Measurements from ENCODE around the gene ATOSB. TPM values are rescaled to one million over a fixed set of nuclear protein-coding genes. Genes with fewer than 3 reads are reported as not detected.

Gene ATOSB
- total RNA-seq, 4 donors from 2014 or later: 16.7 to 27.9 (median 19.4) TPM

DNA sequence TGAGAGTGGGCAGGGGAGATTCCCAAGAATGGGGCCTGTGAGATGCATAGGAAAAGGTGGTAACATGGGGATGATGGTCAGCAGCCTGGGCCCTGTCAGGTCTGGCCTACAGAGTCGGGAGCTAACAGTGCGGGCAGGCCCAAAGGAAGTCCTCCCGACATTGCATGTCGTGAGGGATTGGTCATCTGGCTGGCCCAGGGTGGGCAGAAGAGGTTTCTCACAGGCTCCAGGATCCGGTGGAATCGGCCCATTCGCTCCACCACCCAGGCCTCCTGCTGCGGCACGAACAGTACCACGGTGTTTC lies 13.2 kb downstream of the ATOSB start:
- no peak for DNase-seq (ENCODE audit: low spot score in 2 of 2)
- TF ChIP-seq, protein P1, sequence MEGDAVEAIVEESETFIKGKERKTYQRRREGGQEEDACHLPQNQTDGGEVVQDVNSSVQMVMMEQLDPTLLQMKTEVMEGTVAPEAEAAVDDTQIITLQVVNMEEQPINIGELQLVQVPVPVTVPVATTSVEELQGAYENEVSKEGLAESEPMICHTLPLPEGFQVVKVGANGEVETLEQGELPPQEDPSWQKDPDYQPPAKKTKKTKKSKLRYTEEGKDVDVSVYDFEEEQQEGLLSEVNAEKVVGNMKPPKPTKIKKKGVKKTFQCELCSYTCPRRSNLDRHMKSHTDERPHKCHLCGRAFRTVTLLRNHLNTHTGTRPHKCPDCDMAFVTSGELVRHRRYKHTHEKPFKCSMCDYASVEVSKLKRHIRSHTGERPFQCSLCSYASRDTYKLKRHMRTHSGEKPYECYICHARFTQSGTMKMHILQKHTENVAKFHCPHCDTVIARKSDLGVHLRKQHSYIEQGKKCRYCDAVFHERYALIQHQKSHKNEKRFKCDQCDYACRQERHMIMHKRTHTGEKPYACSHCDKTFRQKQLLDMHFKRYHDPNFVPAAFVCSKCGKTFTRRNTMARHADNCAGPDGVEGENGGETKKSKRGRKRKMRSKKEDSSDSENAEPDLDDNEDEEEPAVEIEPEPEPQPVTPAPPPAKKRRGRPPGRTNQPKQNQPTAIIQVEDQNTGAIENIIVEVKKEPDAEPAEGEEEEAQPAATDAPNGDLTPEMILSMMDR (IDR thresholded peaks at IDR 0.05): no peak
- no peak for TF ChIP-seq POLR2A (IDR thresholded peaks at IDR 0.05)
- 4 to 5% methylated on average over 10 of the region's 10 CpGs for WGBS, 2 donors
- intact Hi-C loops (cut with DNase I; ENCODE audit: low total_unique reads): no loop called here
- peak overlapping the region; percentile 37 for H3K4me3 ChIP-seq (ENCODE audit: low read depth, poor library complexity, severe bottlenecking)

DNA sequence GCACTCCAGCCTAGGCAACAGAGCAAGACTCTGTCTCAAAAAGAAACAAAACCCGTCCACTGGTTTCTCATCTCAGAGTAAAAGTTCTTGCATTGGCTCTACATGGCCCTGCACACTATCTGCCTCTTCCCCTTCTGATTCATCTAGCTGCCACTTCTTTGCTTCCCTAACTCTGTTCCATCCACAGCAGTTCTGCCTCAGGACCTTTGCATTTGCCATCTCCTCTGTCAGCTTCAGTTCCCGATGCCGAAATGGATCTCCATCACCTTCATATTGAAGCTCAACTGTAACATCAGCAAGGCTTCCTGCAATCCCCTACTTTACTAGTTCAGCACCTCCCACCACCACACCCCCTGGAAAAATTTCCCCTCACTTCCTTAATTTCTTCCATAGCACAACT lies 18.1 kb downstream of the ATOSB start:
- no peak overlapping the region for H3K4me3 ChIP-seq (ENCODE audit: low read depth, poor library complexity, severe bottlenecking)
- no peak for TF ChIP-seq POLR2A (IDR thresholded peaks at IDR 0.05)
- TF ChIP-seq, protein P1 (IDR thresholded peaks at IDR 0.05): no peak
- no peak for DNase-seq (ENCODE audit: low spot score in 2 of 2)
- intact Hi-C loops (cut with DNase I; ENCODE audit: low total_unique reads): no loop called here
- WGBS, 2 donors: 89 to 93% methylated on average over 3 of the region's 3 CpGs

DNA sequence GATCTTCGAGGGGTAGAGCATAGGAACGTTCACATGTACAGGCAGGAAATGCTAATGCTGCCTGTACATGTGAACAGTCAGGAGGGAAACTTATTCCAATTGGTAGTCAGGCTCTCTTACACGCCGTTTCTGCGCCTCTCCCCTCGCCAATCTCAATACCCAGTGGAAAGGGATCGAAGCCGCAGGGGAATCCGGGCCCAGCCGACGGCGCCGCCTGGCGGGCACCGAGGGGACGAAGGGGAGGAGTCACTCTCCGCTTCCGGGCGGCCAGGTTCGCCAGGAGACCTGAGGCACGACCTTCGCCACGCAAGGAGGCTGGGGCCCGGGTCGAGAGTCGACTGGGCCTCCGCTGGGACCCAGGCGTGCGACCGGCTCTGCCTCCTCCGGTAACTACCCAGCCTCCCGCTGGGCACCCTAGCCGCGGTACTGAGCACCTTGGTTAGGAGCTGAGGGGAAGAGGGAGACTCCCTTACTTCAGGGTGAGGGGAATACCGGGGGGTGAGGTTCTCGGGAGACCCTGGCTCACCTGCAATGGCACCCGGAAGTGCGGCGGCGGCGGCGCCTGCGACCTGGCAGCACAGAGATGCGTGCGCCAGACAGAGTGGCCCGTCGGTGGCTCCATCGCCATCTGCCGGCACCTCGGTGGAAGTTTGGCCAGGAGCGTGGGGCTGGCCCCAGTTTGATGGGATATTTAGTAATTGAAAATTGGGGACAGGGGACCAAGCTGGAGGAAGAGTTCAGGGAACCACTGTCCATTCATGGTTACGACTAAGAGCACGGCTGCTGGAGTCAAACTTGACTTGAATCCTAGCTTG lies 19.4 kb downstream of the ATOSB start, which contains the start of gene PIGO:
PIGO (minus strand) TSS at position 557 of the 815 bp plus-strand sequence. CDS start 1,026 bp downstream, outside the sequence.
- TF ChIP-seq, protein P1 (IDR thresholded peaks at IDR 0.05): no peak
- TF ChIP-seq POLR2A (IDR thresholded peaks at IDR 0.05): no peak
- peak; percentile 81 to 97 for DNase-seq (ENCODE audit: low spot score in 2 of 2)
- H3K4me3 ChIP-seq (ENCODE audit: low read depth, poor library complexity, severe bottlenecking): peak within 1 kb of the TSS; percentile 80
- intact Hi-C loops (cut with DNase I; ENCODE audit: low total_unique reads): no loop called here
- WGBS, 2 donors: 0 to 1% methylated on average over 23 to 50 of the region's 53 CpGs

DNA sequence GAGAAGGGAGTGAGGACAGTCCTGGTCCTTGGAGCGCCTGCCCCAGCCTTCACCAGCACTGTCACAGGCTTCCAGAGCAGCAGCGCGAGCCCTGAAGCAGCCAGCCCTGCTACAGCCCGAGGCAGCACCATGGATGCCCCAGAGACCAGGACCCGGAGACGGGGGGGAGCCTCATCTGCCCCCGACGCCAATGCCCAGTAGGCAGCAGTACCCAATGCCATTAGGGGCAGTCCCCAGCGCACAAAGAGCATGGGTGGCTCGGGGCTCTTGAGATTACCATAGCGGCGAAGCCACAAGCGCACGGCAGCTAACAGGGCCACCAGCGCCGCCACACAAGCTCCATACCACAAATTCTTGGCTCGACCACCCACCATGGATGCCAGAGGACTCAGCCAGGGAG lies 24.1 kb downstream of the ATOSB start:
- DNase-seq (ENCODE audit: low spot score in 2 of 2): no peak
- no peak overlapping the region for H3K4me3 ChIP-seq (ENCODE audit: low read depth, poor library complexity, severe bottlenecking)
- intact Hi-C loops (cut with DNase I; ENCODE audit: low total_unique reads): no loop called here
- WGBS, 2 donors: 90 to 97% methylated on average over 6 to 9 of the region's 17 CpGs
- TF ChIP-seq POLR2A (IDR thresholded peaks at IDR 0.05): no peak
- TF ChIP-seq, protein P1 (IDR thresholded peaks at IDR 0.05): no peak

DNA sequence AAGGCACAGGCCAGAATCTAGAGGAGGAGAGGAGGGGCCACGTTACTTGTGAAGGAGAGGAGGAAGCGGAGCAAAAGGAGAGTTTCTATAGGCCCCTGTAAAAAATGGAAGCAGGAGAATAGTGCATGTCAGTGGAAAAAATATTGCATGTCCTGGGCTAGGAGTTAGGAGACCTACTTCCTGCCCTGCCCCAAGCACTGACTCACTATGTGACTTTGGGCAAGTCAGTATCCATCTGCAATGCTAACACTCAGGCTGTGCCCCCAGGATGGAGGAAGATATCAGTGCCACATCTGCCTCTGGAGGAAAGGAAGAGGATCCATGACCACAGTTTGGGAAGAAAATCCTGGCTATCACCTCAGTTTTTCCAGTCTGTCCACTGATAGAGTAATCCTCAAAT lies 26.2 kb downstream of the ATOSB start:
- DNase-seq (ENCODE audit: low spot score in 2 of 2): no peak
- TF ChIP-seq POLR2A (IDR thresholded peaks at IDR 0.05): no peak
- 66 to 88% methylated on average over 2 of the region's 2 CpGs for WGBS, 2 donors
- intact Hi-C loops (cut with DNase I; ENCODE audit: low total_unique reads): no loop called here
- no peak overlapping the region for H3K4me3 ChIP-seq (ENCODE audit: low read depth, poor library complexity, severe bottlenecking)

DNA sequence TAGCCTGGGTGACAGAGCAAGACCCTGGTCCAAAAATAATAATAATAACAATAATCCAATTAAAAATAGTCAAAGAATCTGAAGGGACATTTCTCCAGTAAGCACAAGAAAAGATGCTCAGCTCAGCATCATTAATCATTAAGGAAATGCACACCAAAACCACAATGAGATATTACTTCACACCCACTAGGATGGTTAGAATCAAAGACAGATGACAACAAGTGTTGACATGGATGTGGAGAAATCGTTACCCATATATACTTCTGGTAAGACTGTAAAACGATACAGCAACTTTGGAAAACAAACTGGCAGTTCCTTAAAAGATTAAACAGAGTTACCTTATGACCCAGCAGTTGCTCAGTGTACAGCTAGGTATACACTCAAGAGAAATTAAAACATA lies 30.6 kb downstream of the ATOSB start:
- DNase-seq (ENCODE audit: low spot score in 2 of 2): no peak
- TF ChIP-seq, protein P1 (IDR thresholded peaks at IDR 0.05): no peak
- TF ChIP-seq POLR2A (IDR thresholded peaks at IDR 0.05): no peak
- WGBS, 2 donors: 70 to 81% methylated on average over 2 of the region's 2 CpGs
- no peak overlapping the region for H3K4me3 ChIP-seq (ENCODE audit: low read depth, poor library complexity, severe bottlenecking)
- intact Hi-C loops (cut with DNase I; ENCODE audit: low total_unique reads): no loop called here

All from lower leg skin (tissue), 4 donors.